HUES6 (cell line): Measurements from ENCODE around the gene CFAP74.

Source experiments
- H3K27ac ChIP-seq: 2 replicates; pipeline ENCODE4 v1.7.0; 2013; ENCODE audit warnings: low read depth, mild to moderate bottlenecking, low read length, inconsistent platforms
- H3K27me3 ChIP-seq: 2 replicates; pipeline ENCODE4 v1.6.1; 2013; ENCODE audit warnings: low read length; ENCODE audit not compliant: control insufficient read depth, insufficient read depth
- H3K36me3 ChIP-seq: 2 replicates; pipeline ENCODE4 v1.6.1; 2013; ENCODE audit warnings: low read length; ENCODE audit not compliant: control insufficient read depth, insufficient read depth
- H3K4me1 ChIP-seq: 2 replicates; pipeline ENCODE4 v1.6.1; 2013; ENCODE audit warnings: low read length; ENCODE audit not compliant: control insufficient read depth, insufficient read depth
- H3K4me3 ChIP-seq: 2 replicates; pipeline ENCODE4 v1.5.1; 2013; ENCODE audit warnings: low read depth, low read length
- H3K9ac ChIP-seq: one replicate; pipeline ENCODE4 v1.6.1; 2013; ENCODE audit warnings: mild to moderate bottlenecking, low read length
- H3K9me3 ChIP-seq: 2 replicates; pipeline ENCODE4 v1.6.1; 2013; ENCODE audit warnings: low read depth, low read length; ENCODE audit not compliant: control insufficient read depth, insufficient read depth

Gene CFAP74

DNA sequence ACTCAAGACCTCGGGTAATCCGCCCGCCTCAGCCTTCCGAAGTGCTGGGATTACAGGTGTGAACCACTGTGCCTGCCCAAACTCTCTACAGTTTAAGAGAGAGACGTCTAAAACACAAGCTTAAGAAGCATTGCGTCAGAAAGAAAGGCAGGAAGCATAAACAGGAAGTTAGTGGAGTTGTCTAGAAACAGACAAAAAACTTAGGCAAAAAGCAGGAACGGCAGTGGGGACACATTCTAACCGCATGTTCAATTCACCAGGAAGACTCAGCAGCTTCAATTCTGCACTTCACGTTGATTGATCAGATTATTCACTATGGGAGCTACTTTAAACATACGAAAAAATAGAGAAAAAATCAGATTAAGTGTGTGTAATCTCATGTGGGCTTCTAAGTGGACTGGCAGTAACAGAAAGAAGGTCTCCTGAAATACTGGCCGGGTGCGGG lies 7.4 kb downstream of the CFAP74 start:
- Histone ChIP-seq H3K9ac (no peak overlapping the region), H3K9me3 (no peaks in the 10 kb centered on the region), H3K4me3 (no peak overlapping the region), H3K27me3 (no peaks in the 10 kb centered on the region), H3K36me3 (no peaks in the 10 kb centered on the region), H3K27ac (no peak overlapping the region), H3K4me1 (no peaks in the 10 kb centered on the region)

DNA sequence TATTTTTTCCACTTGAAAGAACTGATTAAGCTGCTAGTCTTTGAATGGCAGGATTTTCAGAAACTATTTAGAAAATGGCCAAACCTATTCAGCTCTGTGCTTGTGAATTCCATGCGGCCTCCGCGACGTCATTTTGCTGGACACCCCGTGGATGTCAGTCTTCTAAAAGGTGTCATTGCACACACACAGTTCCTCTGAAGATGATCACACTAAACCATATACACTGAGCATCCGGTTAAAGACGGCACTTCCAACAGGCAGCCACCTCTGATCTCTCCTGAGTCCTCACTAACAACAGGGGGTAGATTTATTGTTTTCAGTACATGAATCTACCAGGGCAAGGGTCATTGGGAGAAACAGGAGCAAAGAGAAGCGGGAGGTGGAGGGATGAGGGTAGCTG lies 9.1 kb downstream of the CFAP74 start:
- Histone ChIP-seq H3K4me3 (no peak overlapping the region), H3K27ac (no peak overlapping the region), H3K36me3 (no peaks in the 10 kb centered on the region), H3K9me3 (no peaks in the 10 kb centered on the region), H3K4me1 (no peaks in the 10 kb centered on the region), H3K27me3 (no peaks in the 10 kb centered on the region), H3K9ac (no peak overlapping the region)

DNA sequence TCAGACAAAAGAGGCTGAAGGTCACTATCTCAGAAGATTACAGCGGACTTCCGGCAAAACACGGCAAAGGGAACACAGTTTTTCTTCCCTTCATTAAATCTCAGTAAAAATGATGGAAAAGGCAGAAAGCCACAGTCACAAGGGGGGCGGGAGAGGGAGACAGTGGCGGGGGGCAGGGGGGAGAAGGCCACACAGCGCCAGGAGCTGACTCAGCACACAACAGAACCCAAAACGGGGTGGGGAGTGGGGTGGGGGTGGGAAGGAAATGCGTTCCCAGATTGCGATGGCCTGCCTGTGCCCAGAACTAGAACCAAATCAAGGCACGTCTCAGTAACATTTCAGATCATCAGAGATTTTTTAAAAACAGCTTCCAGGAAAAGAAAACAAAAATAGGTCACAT lies 13.4 kb downstream of the CFAP74 start:
- Histone ChIP-seq H3K27me3 (no peaks in the 10 kb centered on the region), H3K4me1 (no peaks in the 10 kb centered on the region)

DNA sequence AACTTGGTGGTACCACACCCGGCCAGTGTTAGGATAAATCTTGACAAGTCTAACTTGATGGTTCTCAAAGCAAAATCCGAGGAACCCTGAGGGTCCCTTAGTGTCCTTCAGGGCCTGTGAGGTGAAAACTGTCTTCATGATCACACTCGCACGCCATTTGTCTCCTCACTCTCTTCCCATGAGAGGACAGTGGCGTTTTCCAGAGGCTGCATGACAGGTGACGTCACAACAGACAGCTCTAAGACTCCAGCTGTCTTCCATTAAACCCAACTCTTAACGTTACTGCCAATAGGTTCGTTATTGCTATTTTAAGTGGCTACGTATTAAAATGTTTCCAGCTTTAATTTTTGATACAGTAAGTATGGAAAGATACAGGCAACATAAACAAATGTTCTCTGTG lies 13.8 kb downstream of the CFAP74 start:
- H3K27me3 ChIP-seq = no peaks in the 10 kb centered on the region
- no peak overlapping the region for H3K4me3 ChIP-seq

More for the DNA sequence above, 13.4 kb downstream of the CFAP74 start:
- Histone ChIP-seq H3K27ac (no peak overlapping the region), H3K36me3 (no peaks in the 10 kb centered on the region), H3K9ac (no peak overlapping the region), H3K9me3 (no peaks in the 10 kb centered on the region), H3K4me3 (no peak overlapping the region)

DNA sequence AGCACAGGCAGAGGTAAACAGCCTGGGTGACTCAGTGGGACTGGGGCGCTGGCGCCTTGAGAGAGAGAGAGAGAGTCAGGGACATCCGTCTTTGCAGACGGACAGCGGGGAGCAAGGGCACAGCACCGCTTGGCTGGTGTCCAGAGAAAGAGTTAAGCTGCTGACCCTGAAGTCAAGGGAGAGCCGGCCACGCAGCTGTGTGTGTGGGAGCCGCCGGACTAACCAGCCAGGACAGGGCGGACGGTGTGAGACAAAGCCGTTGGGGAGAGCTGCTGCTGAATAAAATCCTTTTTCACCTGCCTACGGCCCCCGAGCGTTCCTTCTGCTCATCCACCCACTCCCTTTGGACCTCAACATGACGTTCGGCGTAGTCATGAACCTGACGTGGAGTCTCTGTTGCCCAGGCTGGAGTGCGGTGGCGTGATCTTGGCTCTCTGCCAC lies 14.5 kb downstream of the CFAP74 start:
- no peak overlapping the region for H3K27ac ChIP-seq
- no peaks in the 10 kb centered on the region for H3K9me3 ChIP-seq
- H3K36me3 ChIP-seq = no peaks in the 10 kb centered on the region
- no peak overlapping the region for H3K9ac ChIP-seq
- no peaks in the 10 kb centered on the region for H3K27me3 ChIP-seq
- H3K4me3 ChIP-seq = no peak overlapping the region
- no peaks in the 10 kb centered on the region for H3K4me1 ChIP-seq

More for the DNA sequence above, 13.8 kb downstream of the CFAP74 start:
- Histone ChIP-seq H3K4me1 (no peaks in the 10 kb centered on the region), H3K36me3 (no peaks in the 10 kb centered on the region), H3K27ac (no peak overlapping the region), H3K9me3 (no peaks in the 10 kb centered on the region), H3K9ac (no peak overlapping the region)

DNA sequence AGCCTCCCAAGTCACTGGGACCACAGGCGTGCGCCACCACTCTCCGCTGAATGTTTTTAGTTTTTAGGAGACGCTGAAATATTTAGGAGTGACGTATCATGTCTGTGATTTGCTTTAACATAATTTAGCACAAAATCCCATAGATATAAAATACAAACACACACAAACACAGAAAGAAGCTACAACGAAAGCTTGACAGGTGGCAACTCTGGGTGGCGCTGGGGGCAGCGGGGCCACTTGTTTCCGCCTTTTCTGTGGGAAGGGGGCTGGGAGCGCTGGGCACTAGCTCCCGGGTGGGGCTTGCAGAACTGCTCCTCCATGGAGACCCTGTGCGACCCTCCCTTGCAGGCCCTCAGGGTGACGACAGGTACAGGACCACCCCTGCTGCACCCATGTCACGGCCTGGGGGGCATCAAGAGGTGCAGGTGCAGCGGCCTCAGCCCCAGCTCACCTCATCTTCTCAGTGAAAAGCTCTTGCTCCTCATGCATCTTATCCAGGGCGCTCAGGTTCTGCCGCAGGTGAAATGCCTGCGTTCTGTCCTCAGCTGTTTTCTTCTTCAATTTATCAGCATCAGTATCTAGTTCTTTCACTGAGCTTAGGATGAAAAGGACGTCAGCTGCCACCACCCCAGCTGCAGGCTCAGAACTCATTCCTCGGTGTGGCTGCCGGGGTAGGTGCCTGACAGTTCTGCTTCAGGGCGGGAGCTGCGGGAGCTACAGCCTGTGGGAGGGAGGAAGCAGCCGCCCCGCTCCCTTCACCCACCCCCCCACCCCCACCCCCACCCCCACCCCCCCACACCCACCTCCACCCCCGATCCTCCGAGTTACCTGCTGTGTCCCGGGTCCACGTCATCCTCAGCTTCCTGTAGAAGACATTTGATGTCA lies 15.3 kb downstream of the CFAP74 start:
- Histone ChIP-seq H3K4me3 (no peak overlapping the region), H3K9me3 (no peaks in the 10 kb centered on the region), H3K4me1 (no peaks in the 10 kb centered on the region), H3K9ac (no peak overlapping the region), H3K36me3 (no peaks in the 10 kb centered on the region), H3K27me3 (no peaks in the 10 kb centered on the region), H3K27ac (no peak overlapping the region)

DNA sequence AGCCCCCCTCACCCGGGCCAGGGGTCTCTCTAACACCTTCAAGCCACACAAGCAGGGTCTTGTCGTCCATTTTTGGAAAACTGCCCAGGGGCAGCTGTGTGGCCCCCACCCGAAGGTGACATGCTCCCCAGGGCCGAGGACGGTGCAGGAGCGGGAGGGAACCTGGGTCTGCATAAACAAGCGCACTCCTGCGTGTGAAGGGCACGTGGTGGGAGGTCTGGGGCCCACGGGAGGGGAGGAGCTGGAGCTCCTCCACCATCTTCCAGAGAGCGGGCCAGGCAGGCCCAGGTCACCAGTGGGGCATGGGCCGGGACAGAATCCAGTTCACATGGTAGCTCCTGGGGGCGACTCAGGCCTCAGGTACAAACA lies 16.5 kb downstream of the CFAP74 start:
- Histone ChIP-seq H3K4me3 (no peak overlapping the region), H3K9me3 (no peaks in the 10 kb centered on the region), H3K9ac (no peak overlapping the region), H3K27ac (no peak overlapping the region), H3K4me1 (no peaks in the 10 kb centered on the region), H3K27me3 (no peaks in the 10 kb centered on the region), H3K36me3 (no peaks in the 10 kb centered on the region)

DNA sequence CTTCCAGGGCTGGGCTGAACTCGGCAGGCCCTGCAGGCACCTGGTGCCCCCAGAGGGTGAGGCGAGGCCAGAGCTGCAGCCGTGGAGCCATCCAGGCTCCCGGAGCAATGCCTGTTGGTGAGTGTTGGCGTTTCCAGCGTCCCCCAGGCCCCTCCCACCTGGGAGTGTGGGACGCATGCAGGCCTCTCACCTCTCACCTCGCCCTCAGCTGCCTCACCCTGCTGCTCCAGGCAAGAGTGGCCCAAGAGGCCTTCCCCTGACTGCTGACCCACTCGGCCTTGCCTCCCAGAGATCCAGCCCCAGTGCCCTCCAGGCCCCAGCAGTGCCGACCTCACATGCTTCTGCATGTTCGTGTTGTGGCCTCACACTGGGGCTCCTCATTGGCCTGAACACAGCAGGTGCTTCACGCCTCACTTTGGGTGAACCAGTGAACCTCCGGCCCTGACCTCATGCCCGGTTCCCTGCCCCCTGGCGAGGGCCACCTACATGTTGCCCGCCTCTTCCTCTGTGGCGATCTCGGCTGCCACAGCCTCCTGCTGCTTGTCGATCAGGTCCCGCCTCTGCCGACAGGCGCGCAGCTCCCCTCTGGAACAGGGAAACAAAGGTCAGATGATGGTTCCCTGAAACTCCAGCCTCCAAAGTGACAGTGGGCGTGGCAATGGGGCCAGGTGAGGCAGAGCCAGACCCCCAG lies 17.0 kb downstream of the CFAP74 start:
- H3K4me3 ChIP-seq = no peak overlapping the region
- no peaks in the 10 kb centered on the region for H3K36me3 ChIP-seq
- no peak overlapping the region for H3K9ac ChIP-seq
- H3K4me1 ChIP-seq = no peaks in the 10 kb centered on the region
- no peak overlapping the region for H3K27ac ChIP-seq
- no peaks in the 10 kb centered on the region for H3K27me3 ChIP-seq
- no peaks in the 10 kb centered on the region for H3K9me3 ChIP-seq

DNA sequence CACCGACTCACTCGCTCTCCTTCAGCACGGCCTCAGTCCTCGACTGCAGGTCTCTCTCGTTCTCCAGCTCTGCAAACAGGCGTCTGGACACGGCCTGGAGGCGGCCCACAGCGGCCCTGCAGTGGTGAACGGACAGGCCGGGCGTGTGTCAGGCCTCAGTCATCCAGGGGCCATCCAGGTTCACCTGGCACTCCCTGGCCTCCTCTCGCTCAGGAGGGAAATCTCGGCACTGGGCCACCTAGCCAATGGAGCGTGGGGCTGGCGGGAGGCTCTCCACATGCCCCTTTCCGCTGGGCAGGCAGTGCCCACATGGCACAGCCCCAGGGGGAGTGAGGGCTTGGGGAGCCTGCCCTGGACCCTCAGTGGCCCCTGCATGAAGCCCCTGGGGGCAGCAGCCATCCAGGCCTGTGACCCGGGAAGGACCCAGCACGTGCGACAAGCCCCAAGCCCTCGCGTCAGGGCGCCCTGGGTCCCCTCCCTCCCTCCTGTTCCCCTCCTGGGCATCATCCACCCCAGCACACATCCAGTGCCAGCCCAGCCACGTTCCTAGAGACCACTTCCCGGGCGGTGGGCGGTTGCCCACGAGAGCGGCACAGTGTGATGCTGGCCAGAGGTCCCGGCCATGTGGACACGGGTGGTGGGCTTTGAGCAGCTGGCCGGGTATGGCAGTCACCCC lies 18.1 kb downstream of the CFAP74 start:
- H3K36me3 ChIP-seq = no peaks in the 10 kb centered on the region
- H3K4me3 ChIP-seq = no peak overlapping the region
- no peak overlapping the region for H3K9ac ChIP-seq
- no peaks in the 10 kb centered on the region for H3K27me3 ChIP-seq
- H3K4me1 ChIP-seq = no peaks in the 10 kb centered on the region
- H3K9me3 ChIP-seq = no peaks in the 10 kb centered on the region
- H3K27ac ChIP-seq = no peak overlapping the region

DNA sequence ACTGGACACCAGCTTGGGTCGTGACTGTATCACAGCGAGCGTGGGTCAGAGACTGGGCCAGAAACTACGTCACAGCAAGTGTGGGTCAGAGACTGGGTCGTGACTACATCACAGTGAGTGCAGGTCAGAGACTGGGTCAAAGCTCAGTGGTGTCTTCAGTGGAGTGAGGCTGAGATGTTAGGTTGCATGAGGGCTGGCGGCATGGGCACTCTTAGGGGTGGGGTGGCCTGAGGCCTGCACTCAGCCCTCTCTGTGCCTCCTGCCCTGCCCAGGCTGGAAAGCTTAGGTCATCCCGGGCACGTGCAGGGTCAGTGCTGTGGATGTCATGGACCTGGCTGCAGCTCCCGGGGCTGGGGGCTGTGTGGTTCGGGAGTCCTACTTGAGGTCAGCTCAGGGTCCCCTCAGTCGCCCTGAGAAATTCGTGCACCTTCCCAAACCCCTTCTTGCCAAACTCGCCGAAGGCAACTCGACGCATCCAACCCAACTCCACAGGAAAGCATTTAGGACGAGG lies 19.0 kb downstream of the CFAP74 start:
- H3K36me3 ChIP-seq = no peaks in the 10 kb centered on the region
- no peaks in the 10 kb centered on the region for H3K4me1 ChIP-seq
- H3K9me3 ChIP-seq = no peaks in the 10 kb centered on the region
- no peak overlapping the region for H3K4me3 ChIP-seq
- no peaks in the 10 kb centered on the region for H3K27me3 ChIP-seq
- no peak overlapping the region for H3K9ac ChIP-seq
- no peak overlapping the region for H3K27ac ChIP-seq
